Transverse colon (tissue), 1 donor: ENCODE data around the gene PLEKHA7.

ENCODE experiments used
- EP300 ChIP-seq: sonication (generic); formaldehyde crosslinking; IDR thresholded peaks from one replicate; pipeline ENCODE4 v1.6.1; 2017; ENCODE audit warnings: antibody characterized with exemption, low read depth
- POLR2A ChIP-seq: fragments of 450-650 bp; IDR thresholded peaks from one replicate; pipeline ENCODE4 v1.6.1; 2016; ENCODE audit warnings: antibody characterized with exemption, mild to moderate bottlenecking, moderate library complexity

DNA sequence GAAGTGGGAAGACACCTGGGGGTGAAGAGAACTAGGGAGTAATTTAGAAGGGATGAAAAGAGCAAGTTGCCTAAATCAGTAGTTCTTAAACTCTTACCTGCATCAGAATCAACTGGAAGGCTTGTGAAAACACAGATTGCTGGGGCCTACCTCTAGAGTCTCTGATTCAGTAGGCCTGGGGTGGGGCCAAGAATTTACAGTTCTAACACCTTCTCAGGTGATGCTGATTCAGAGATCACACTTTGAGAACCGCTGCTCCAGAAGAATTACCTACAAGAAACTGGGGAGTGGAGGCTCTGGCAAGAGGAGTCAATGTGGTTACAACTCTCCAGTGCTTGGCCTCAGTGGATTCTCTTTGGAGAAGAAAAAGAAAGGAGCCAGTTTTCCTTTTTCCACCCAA is 147.1 kb downstream of the PLEKHA7 start:
- TF ChIP-seq EP300 = no peak
- TF ChIP-seq POLR2A = no peak
